Spleen (tissue), 11 donors: ENCODE results near the gene EGFL8. TPM values are rescaled to one million over a fixed set of nuclear protein-coding genes. Genes with fewer than 3 reads are reported as not detected.
A peak's percentile ranks its signal among the peaks of the same experiment; 100 is the strongest.

Experiments used
- DNase-seq: peaks from one replicate; pipeline ENCODE4 v3.0.0-alpha.2; 2020
- H3K27ac ChIP-seq, 8 donors: fragments of 200-600 bp; sonication (generic) in 7 of 8; 1 replicate in 4 of 8; 2 replicates in 4 of 8; pipeline versions ENCODE4 v1.5.0 to v1.8.0; 2016 to 2021; ENCODE audit warnings: inconsistent platforms in 4 of 8, mild to moderate bottlenecking in 4 of 8, moderate library complexity in 1 of 8
- H3K27me3 ChIP-seq, 7 donors: fragments of 200-600 bp; sonication (generic) in 6 of 7; replicated peaks in 1 of 7; 1 replicate in 4 of 7; 2 replicates in 3 of 7; pipeline versions ENCODE4 v1.5.0 to v1.8.0; 2016 to 2021; ENCODE audit warnings: inconsistent platforms in 3 of 7, mild to moderate bottlenecking in 1 of 7
- H3K36me3 ChIP-seq, 6 donors: fragments of 200-600 bp; sonication (generic) in 5 of 6; 1 replicate in 4 of 6; 2 replicates in 2 of 6; pipeline versions ENCODE4 v1.5.0 to v1.8.0; 2016 to 2021; ENCODE audit warnings: inconsistent platforms in 2 of 6
- H3K4me1 ChIP-seq, 6 donors: fragments of 200-600 bp; sonication (generic) in 5 of 6; 1 replicate in 3 of 6; 2 replicates in 3 of 6; pipeline versions ENCODE4 v1.5.0 to v1.8.0; 2016 to 2021; ENCODE audit warnings: inconsistent platforms in 3 of 6
- H3K4me3 ChIP-seq, 8 donors: fragments of 200-600 bp; sonication (generic) in 7 of 8; 1 replicate in 4 of 8; 2 replicates in 4 of 8; pipeline versions ENCODE4 v1.5.0 to v1.8.0; 2016 to 2021; ENCODE audit warnings: inconsistent platforms in 4 of 8, mild to moderate bottlenecking in 4 of 8, moderate library complexity in 2 of 8
- H3K9me3 ChIP-seq, 8 donors: fragments of 200-600 bp; sonication (generic) in 7 of 8; 1 replicate in 4 of 8; 2 replicates in 4 of 8; pipeline versions ENCODE4 v1.5.0 to v1.8.0; 2016 to 2021; ENCODE audit warnings: inconsistent platforms in 4 of 8
- POLR2A ChIP-seq, 3 donors: fragments of 450-650 bp; IDR thresholded peaks; one replicate each; pipeline ENCODE4 v1.5.1; 2017; ENCODE audit warnings: antibody characterized with exemption in 3 of 3, mild to moderate bottlenecking in 1 of 3
- POLR2AphosphoS5 ChIP-seq, 3 donors: sonication (generic); formaldehyde crosslinking; IDR thresholded peaks; one replicate each; pipeline ENCODE4 v1.5.1; 2017; ENCODE audit warnings: antibody characterized with exemption in 3 of 3
- WGBS, 5 donors: extraction: QIAGEN DNeasy Blood & Tissue Kit in 3 of 5; methylation state at CpG; one replicate each; pipeline versions ENCODE4 v1.1.5 to v1.1.7; 2013 to 2018; 5-methylcytosine and 5-hydroxymethylcytosine counted together
- intact Hi-C: fragments of 100-400 bp; cut with DNase I; formaldehyde crosslinking; loops from one replicate; pipeline ENCODE4 v1.15.0; 2023; ENCODE audit warnings: low total_unique reads
- polyA plus RNA-seq, 3 donors: library from polyadenylated mRNA; stranded (reverse); fragments of 200-250 nt; gene quantifications; one replicate each; pipeline ENCODE4 v1.2.1, GENCODE V29; 2013
- total RNA-seq, 7 donors: library from RNA; depleted of rRNA in 3 of 7; stranded (reverse); fragments of >200 nt in 3 of 7; fragmentation: NEBNext Ultra II Directional in 4 of 7; extraction: Animal tissue kit (Norgen Biotek cat#: 25700) in 4 of 7; gene quantifications; one replicate each; pipeline versions ENCODE4 v1.1.0 to v1.2.1, GENCODE V29; 2016 to 2021
- TF ChIP-seq, protein P1 (sequence below), 11 experiments: fragments of 200-600 bp in 7 of 11; fragments of 450-650 bp in 4 of 11; sonication (generic) in 4 of 11; IDR thresholded peaks in 8 of 11; conservative IDR thresholded peaks in 3 of 11; 1 replicate in 7 of 11; 2 replicates in 4 of 11; pipeline versions ENCODE4 v1.4.0 to v1.8.0; 2016 to 2021; ENCODE audit warnings: antibody characterized with exemption in 11 of 11, inconsistent platforms in 4 of 11, mild to moderate bottlenecking in 1 of 11
- donor health status: healthy with polysubstance abuse.
- donor health status: DM: no; HTN: no; CAD: no; lungs with moderate emphysema.
- donor health status: DM: no; HTN: no; CAD: no.
- donor health status: Bipolar disorder and iron deficiency.
- donor health status: healthy.
- donor health status: DM: no; HTN: no; CAD: no.
- donor health status: DM: yes; HTN: yes; CAD: no.

The EGFL8 gene
- total and polyA plus RNA-seq, 10 donors: 4.4 to 32.8 (median 11.9) TPM

DNA sequence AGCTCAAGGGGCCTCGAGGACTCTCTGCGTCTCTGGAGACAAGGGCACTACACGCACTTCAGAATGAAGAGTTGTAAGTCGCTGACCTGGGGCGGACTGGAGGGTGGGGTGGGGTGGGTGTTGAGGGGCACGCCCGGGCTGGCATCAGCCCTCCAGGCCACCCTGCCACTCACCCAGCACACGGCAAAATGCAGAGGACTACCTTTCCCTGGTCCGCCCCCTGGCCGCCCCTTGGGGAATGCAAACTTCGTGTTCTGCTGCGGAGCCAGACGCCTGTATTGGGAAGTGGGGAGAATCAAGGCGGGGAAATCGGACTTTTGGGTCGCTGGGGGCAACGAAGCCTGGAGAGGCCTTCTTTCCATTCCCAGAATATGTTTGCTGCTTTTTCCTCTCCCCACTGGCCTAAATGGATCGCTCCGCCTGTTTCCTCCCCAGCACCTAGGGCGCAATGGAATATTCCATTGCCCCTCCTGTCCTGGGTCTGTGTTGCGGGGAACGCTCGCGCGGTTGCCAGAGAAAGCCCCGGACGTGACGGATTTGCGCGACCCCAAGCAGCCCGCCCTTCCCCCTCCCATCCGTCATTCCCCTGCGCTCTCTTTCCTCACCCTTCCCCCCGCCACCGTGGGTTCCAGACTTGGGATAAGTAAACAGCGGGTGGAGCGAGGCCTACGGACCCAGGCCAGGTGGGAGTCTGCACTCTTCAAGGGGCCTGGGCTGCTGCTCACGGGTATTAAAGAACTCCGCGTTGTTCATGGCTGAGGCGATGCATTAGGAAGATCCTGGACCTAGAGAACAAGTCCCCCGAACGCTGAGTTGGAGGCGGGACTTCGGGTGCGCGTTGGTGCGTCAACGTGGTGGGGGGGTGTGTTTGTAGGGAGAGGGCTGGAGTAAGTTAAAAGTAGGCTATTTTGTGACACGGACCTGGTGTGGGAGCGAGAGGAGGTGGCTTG, 10.6 kb upstream of the EGFL8 start, which contains the start of gene PPT2:
PPT2 (plus strand) TSS at position 578 of the 950 bp plus-strand sequence. CDS start 454 bp downstream, outside the sequence.
- peaks cover 0 to 32% (median 14%) of the 10 kb centered on the region in 6 donors for H3K36me3 ChIP-seq
- DNase-seq: peak; percentile 85
- 1 to 6% (median 2%) methylated on average over 49 to 52 of the region's 52 CpGs for WGBS, 5 donors
- intact Hi-C loops: no loop called here
- H3K27me3 ChIP-seq: peaks cover 0 to 57% (median 27%) of the 10 kb centered on the region in 7 donors
- peak within 1 kb of the TSS; percentile 62 to 86 (median 82) for H3K27ac ChIP-seq
- H3K4me1 ChIP-seq: peaks cover 6 to 70% (median 39%) of the 10 kb centered on the region in 6 donors
- H3K4me3 ChIP-seq: peak within 1 kb of the TSS; percentile 49 to 80 (median 68)
- TF ChIP-seq POLR2AphosphoS5 (IDR thresholded peaks at IDR 0.05) (peak; percentile 71 to 81 (median 75)), POLR2A (IDR thresholded peaks at IDR 0.05) (no peak)
- TF ChIP-seq, protein P1, sequence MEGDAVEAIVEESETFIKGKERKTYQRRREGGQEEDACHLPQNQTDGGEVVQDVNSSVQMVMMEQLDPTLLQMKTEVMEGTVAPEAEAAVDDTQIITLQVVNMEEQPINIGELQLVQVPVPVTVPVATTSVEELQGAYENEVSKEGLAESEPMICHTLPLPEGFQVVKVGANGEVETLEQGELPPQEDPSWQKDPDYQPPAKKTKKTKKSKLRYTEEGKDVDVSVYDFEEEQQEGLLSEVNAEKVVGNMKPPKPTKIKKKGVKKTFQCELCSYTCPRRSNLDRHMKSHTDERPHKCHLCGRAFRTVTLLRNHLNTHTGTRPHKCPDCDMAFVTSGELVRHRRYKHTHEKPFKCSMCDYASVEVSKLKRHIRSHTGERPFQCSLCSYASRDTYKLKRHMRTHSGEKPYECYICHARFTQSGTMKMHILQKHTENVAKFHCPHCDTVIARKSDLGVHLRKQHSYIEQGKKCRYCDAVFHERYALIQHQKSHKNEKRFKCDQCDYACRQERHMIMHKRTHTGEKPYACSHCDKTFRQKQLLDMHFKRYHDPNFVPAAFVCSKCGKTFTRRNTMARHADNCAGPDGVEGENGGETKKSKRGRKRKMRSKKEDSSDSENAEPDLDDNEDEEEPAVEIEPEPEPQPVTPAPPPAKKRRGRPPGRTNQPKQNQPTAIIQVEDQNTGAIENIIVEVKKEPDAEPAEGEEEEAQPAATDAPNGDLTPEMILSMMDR (IDR thresholded peaks at IDR 0.05 in 8 of 11, conservative IDR thresholded peaks at IDR 0.05 in 3 of 11): peak in 4 of 11 experiments; percentile 3 to 23 (median 4)
- H3K9me3 ChIP-seq: no peaks in the 10 kb centered on the region

DNA sequence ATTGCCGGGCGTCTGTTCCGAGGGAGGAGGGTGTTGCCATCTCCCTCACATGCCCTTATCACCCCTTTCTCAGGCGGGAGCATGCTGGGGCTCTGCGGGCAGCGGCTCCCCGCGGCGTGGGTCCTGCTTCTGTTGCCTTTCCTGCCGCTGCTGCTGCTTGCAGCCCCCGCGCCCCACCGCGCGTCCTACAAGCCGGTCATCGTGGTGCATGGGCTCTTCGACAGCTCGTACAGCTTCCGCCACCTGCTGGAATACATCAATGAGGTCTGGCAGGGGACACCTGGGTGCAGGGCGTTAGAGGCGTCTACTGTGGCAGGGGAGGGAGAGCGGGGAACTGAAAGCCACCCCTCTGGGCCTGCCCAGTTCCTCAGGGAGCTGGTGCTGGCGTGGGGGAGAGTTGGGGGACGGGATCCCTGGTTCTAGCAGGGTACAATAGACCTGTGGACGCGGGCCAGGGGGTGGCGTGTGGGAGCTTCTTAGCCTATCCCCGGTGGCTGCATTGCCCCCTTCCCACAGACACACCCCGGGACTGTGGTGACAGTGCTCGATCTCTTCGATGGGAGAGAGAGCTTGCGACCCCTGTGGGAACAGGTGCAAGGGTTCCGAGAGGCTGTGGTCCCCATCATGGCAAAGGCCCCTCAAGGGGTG, 9.8 kb upstream of the EGFL8 start:
- no peaks in the 10 kb centered on the region for H3K9me3 ChIP-seq
- H3K27ac ChIP-seq: peak overlapping the region; percentile 60 to 86 (median 82)
- 1 to 6% (median 4%) methylated on average over 15 to 34 of the region's 34 CpGs for WGBS, 5 donors
- intact Hi-C loops: no loop called here
- TF ChIP-seq POLR2A (IDR thresholded peaks at IDR 0.05): no peak
- TF ChIP-seq, protein P1 (IDR thresholded peaks at IDR 0.05 in 8 of 11, conservative IDR thresholded peaks at IDR 0.05 in 3 of 11): peak; percentile 37 to 75 (median 57)
- TF ChIP-seq POLR2AphosphoS5 (IDR thresholded peaks at IDR 0.05): peak; percentile 38 to 64 (median 59)
- H3K4me1 ChIP-seq: peaks cover 6 to 62% (median 35%) of the 10 kb centered on the region in 6 donors
- peak overlapping the region; percentile 49 to 80 (median 68) for H3K4me3 ChIP-seq
- DNase-seq: peak; percentile 88
- H3K36me3 ChIP-seq: peaks cover 0 to 39% (median 16%) of the 10 kb centered on the region in 6 donors
- H3K27me3 ChIP-seq: peaks cover 0 to 49% (median 19%) of the 10 kb centered on the region in 7 donors

DNA sequence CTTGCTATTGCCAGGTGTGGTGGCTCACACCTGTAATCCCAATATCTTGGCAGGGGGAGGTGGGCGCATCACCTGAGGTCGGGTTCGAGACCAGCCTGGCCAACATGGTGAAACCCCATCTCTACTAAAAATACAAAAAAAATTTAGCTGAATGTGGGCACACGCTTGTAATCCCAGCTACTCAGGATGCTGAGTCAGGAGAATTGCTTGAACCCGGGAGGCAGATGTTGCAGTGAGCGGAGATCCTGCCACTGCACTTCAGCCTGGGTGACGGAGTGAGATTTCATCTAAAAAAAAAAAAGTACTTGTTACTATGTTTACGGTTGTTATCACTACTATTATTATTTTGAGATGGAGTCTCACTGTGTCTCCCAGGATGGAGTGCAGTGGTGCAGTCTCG, 7.5 kb upstream of the EGFL8 start:
- H3K36me3 ChIP-seq: peaks cover 0 to 42% (median 16%) of the 10 kb centered on the region in 6 donors
- no peak overlapping the region for H3K27ac ChIP-seq
- WGBS, 5 donors: 90 to 98% (median 95%) methylated on average over 9 of the region's 9 CpGs
- H3K27me3 ChIP-seq: peaks cover 0 to 27% (median 0%) of the 10 kb centered on the region in 7 donors
- no peak overlapping the region for H3K4me3 ChIP-seq
- DNase-seq: no peak
- no peaks in the 10 kb centered on the region for H3K9me3 ChIP-seq
- TF ChIP-seq POLR2A (IDR thresholded peaks at IDR 0.05): no peak
- no peak for TF ChIP-seq POLR2AphosphoS5 (IDR thresholded peaks at IDR 0.05)
- intact Hi-C loops: no loop called here
- H3K4me1 ChIP-seq: peaks cover 6 to 42% (median 28%) of the 10 kb centered on the region in 6 donors

DNA sequence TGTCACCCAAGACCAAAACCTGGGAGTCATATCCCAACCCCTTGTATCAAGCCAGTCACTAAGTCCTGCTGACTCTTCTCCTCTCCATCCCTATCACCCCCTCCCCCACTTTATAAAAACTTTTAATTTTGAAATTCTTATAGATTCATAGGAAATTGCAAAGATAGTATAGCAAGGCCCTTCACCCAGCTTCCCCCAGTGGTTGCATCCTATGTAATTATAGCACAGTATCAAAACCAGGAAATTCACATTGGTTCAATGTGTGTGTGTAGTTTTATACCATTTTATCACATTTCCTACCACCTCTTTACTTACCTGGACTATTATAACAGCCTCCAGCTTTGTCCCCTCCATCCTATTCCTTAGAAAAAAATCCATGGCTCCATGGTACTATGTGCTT, 6.3 kb upstream of the EGFL8 start:
- Histone ChIP-seq H3K27ac (no peak overlapping the region), H3K4me3 (no peak overlapping the region), H3K4me1 (peaks cover 6 to 30% (median 20%) of the 10 kb centered on the region in 6 donors), H3K36me3 (peaks cover 0 to 52% (median 16%) of the 10 kb centered on the region in 6 donors), H3K27me3 (peaks cover 0 to 15% (median 0%) of the 10 kb centered on the region in 7 donors), H3K9me3 (no peaks in the 10 kb centered on the region)
- intact Hi-C loops: no loop called here
- DNase-seq: no peak
- TF ChIP-seq, protein P1 (IDR thresholded peaks at IDR 0.05 in 8 of 11, conservative IDR thresholded peaks at IDR 0.05 in 3 of 11): no peak
- TF ChIP-seq POLR2A (IDR thresholded peaks at IDR 0.05) (no peak), POLR2AphosphoS5 (IDR thresholded peaks at IDR 0.05) (no peak)
